Fibroblast of the aortic adventitia (primary cell): ENCODE measurements around the gene RNF150. TPM values are rescaled to one million over a fixed set of nuclear protein-coding genes. Genes with fewer than 3 reads are reported as not detected.

Experiments used
- DNase-seq: peaks from one replicate; pipeline ENCODE4 v3.0.0-alpha.2; 2010; ENCODE audit warnings: low read depth
- H3K4me3 ChIP-seq: 2 replicates; pipeline ENCODE4 v1.5.1; 2011; ENCODE audit warnings: low read depth, mild to moderate bottlenecking, control low read depth, low read length, moderate library complexity
- CTCF ChIP-seq: IDR thresholded peaks from 2 replicates; pipeline ENCODE4 v1.5.1; 2011; ENCODE audit warnings: mild to moderate bottlenecking, low read length, control low read depth, inconsistent platforms; ENCODE audit not compliant: insufficient read depth
- total RNA-seq: library from RNA; depleted of rRNA; stranded (reverse); fragments of >200 nt; gene quantifications from 2 replicates; pipeline ENCODE4 v1.2.3, GENCODE V29; 2012; ENCODE audit warnings: low replicate concordance

The RNF150 gene
- total RNA-seq, 1 donor = 0.99 TPM

- TF ChIP-seq CTCF = no peak
- H3K4me3 ChIP-seq = no peak overlapping the region
- no peak for DNase-seq
These were observed 12.2 kb downstream of the RNF150 start for GRCh38 chr4:141121101-141121500.

- no peak for TF ChIP-seq CTCF
- H3K4me3 ChIP-seq = no peak overlapping the region
- DNase-seq = no peak
These were observed 13.2 kb downstream of the RNF150 start for GRCh38 chr4:141120036-141120593.

GRCh38 chr4:141119071-141119470 lies 14.2 kb downstream of the RNF150 start:
- no peak overlapping the region for H3K4me3 ChIP-seq
- no peak for DNase-seq
- TF ChIP-seq CTCF = no peak

GRCh38 chr4:141118381-141118780 lies 14.9 kb downstream of the RNF150 start:
- no peak for TF ChIP-seq CTCF
- H3K4me3 ChIP-seq = no peak overlapping the region
- DNase-seq = no peak

GRCh38 chr4:141117935-141118334 lies 15.3 kb downstream of the RNF150 start:
- no peak for TF ChIP-seq CTCF
- DNase-seq = no peak

GRCh38 chr4:141109983-141110382 lies 23.3 kb downstream of the RNF150 start:
- H3K4me3 ChIP-seq = no peak overlapping the region
- no peak for DNase-seq
- TF ChIP-seq CTCF = no peak

More at GRCh38 chr4:141117935-141118334, 15.3 kb downstream of the RNF150 start:
- H3K4me3 ChIP-seq = no peak overlapping the region

- no peak for DNase-seq
- no peak for TF ChIP-seq CTCF
- no peak overlapping the region for H3K4me3 ChIP-seq
These were observed 25.3 kb downstream of the RNF150 start for GRCh38 chr4:141107927-141108326.
